HCEC 1CT (cell line): ENCODE results near the gene ADSL.

Experiments used
- DNase-seq: peaks from one replicate; pipeline ENCODE4 v3.0.0-alpha.2; 2017

The ADSL gene

GRCh38 chr22:40420341-40421081 is 74.2 kb downstream of the ADSL start:
- no peak for DNase-seq

DNA sequence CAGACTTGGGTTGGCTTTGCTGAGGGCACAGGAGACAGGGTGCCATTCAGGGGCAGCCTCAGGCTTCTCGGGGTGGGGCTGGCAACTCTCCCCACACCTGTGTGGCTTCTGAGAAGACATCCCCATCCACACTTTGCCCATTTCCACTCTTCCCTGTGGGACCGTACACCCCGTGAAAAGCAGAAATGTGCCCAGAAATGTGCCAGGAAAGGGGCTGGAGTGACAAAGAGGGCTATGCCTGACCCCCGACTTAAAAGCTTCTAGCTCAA is 74.7 kb downstream of the ADSL start:
- DNase-seq: no peak

GRCh38 chr22:40421941-40422340 is 75.6 kb downstream of the ADSL start:
- DNase-seq: no peak

DNA sequence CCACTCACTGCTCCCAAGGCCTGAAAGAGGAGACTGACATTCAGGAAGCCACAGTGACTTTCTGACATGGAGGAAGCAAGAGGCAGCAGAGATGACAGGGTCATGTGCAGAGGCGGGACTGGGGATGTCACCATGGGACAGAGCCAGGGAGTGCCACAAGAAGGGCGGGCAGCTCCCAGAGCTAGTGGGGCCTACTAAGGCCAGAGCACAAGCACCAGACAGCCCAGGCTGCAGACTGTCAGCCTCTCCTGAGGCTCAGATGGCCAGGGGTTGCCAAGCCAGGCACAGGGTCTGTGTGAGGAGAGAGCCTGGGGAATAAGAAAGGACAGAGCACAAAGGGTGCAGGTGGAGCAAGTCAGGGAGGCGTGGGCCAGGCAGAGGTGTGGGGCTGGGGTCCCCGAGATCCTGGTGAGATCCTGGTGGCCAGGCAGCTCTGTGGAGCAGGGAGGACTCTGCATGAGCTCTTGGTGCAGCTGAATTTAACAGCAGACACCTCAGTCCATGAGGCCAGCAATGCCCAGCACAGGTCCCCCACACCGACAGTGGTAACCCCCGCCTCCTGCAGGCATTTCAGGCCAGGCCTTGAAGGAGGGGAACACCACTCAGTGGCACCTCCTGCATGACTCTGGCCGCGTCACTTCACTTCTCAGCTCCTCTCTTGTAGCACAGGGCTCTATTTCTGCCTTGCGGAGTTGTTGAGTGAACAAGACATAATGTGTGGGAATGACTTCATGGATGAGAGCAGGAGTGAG is 76.4 kb downstream of the ADSL start:
- no peak for DNase-seq

GRCh38 chr22:40423310-40423688 is 77.0 kb downstream of the ADSL start:
- DNase-seq: no peak

DNA sequence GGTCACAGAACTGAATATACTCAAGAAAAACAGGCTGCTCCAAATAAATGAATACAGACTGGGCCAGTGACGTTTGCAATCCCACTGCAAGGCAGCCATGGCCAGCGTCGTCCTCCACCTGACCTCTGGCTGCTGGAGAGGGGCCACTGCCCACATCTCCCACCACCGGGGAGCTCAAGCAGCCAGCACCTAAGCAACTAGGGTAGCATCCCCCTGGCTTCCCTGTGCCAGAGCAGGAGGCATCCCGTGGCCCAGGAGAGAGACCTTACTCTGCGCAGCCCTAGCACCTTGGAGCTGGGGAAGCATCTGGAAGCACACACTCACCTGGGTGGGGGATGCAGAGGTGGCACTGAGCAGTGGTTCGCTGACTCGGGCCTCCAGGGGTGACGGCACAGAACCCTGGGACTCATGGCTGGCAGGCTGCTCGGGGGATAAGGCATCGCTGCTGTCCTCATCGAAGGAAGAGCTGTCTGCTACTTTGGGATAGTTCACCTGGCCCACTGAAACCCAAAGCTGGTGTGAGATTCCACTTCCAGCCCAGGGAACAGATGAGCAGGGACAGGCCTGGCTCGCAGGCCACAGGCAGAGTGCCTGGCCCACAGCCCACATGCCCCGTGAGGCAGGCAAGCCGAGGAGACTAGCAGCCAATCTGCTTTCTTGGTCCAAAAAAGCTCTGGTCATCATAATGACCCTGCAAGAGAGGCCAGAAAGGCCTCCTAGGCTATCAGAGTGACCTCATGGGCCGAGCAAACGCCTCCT is 77.8 kb downstream of the ADSL start:
- DNase-seq: no peak

DNA sequence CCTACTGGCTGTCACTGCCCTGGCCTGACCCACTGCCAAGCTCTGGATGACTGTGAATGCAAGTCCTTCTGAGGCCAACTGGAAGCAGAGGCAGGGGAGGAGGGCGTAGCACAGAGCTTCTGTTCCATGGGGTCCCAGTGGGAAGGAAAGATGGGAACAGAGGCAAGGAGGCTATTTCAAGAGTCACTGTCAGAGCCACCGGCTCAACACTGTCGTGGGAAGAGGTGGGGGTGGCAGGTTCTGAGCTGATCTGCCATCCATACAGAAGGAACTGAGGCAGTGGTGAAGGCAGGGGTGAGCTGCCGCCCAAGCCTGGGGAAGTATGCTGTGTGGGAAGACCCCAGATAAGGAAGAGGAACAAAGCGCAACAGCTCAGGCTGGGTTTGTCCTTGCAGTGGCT is 78.8 kb downstream of the ADSL start:
- DNase-seq: no peak

DNA sequence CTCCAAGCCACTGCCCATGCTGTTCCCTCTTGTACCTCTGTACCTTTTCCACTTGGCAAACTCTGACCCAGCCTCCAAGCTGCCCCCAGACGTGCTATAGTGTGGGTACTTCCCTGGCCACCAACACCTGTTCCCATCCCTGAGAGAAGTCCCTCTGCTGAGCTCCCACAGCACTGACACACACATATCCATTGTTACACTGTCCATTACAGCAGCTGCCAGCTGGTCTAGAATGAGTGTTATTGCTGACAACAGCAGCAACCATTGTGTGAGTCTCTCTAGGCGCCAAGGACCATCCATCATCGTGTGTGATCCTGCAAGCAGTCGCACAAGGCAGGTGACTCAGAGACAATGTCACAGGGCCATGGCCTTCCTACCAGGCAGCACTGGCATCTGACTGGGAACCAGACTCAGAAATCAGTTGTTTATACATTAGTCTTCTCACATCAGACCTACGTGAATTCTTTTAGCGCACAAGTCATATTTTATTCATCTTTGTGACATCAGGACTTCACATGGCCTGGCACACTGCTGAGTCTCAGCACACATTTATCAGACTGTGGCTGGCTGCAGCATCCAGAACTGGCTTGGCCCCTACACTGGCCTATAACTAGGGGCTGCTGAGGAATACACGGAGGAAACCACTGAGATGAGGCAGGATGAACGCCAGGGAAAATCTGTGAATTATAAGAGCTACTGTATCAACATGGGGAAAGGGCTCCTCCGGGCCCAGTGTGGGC is 80.5 kb downstream of the ADSL start:
- DNase-seq: no peak

DNA sequence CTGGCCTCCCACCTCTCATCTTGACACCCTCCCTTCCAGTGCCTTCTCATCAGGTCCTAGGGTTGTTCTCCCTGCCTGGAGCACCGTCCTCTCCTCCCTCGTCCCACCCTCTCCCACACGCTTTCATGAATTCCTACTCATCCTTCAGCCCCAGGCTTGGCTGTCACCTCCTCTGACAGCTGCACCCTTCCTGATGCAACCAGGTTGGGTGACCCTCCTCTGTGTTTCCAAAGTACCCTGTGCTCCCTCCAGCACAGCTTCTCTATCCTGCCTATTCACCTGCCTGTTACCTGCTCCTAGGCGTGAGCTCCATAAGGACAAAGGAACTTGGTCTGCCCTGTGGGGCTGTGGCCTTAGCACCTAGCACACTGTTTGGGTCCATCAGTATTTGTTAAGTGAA is 82.5 kb downstream of the ADSL start:
- DNase-seq: no peak

GRCh38 chr22:40429481-40429880 is 83.2 kb downstream of the ADSL start:
- DNase-seq: no peak

- DNase-seq: no peak
Observed at GRCh38 chr22:40430991-40431390, 84.7 kb downstream of the ADSL start.

DNA sequence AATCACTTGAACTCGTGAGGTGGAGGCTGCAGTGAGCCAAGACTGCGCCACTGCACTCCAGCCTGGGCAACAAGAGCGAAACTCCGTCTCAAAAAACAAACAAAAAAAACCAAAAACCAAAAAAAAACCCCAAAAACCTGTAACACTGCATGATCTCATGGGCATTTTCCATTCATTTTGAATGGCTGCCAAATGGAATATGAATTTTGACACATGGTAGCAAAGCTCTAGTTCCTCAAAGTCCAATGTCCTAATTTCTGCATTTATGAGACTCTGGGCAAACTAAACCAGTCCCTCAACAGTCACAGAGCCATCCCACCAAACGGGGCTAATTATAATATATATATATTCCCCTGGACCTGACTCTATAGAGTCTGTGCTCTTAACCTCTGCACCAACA is 85.9 kb downstream of the ADSL start:
- DNase-seq: no peak

DNA sequence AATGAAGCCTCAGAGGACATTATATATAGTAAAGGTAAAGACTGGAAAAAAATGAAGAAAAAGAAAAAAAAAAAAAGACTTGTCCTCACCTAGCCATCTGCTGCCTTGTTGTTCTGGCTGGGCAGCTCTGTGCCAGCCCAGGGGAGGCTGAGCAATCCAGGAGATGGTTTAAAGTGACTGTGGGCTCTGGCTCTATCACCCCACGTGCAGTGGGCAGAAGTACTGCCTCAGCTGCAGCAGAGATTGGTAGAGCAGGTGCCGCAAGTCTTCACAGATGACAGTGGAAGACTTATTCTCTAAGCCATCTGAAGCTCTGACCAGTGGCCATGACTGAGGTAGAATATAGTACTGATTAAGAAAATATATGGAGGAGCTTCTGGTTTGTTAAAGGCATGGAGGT is 86.3 kb downstream of the ADSL start:
- no peak for DNase-seq

DNA sequence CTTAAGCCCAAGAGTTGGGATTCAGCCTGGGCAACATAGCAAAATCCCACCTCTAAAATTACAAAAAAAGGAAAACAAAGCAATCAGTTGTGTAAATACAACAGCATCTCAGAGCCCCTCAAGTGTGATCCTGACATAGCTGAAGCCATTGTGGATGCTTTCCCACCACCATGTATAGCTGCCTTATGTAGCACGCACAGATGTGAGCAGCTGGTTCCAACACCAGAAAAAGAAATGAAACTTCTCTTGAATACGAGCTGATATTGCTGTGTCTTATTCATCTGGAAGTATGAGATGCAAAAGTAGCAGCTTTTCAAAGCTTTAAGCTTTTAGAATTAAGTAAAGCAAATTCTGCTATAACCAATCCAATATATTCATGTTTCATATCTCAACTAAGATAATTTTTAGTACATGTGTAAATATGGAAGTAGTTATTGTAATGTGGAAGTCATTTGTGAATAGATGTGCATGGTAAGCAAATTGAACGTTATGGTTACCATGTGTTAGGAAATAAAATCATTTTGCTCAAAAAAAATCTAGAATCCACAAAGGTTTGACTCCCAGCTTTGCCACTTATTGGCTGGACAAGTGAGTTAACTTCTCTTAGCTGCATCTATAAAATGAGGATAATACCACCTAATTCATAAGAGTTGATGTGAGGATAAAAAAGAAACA is 87.3 kb downstream of the ADSL start:
- no peak for DNase-seq

- DNase-seq: no peak
Observed at GRCh38 chr22:40434106-40434505, 87.8 kb downstream of the ADSL start.

DNA sequence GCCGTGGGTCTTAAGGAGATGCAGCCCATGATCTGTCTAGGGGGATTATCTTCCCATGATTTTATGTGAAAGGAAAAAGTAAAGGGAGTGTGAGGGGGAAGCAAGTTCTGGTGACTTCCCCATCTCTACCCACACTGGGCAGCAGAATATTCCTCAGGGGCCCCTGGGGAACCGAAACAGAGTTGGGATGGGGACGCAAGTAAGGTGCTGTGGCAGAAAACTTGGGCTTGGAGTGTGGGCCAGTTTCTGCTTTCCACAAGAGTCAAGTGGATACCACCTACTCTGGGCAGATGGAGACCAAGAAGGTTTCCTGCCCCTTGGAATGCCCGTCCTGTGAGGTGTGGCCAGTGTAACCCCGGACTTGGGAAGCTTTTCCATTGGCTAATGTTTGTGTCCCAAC is 88.4 kb downstream of the ADSL start:
- DNase-seq: no peak

GRCh38 chr22:40436505-40437431 is 90.5 kb downstream of the ADSL start:
- peak; percentile 38 for DNase-seq
